CD4-positive, alpha-beta T cell treated with Interleukin-1 beta for 1 hour (primary cell): ENCODE results near the gene NTNG2.
"Not testable (repeated sequence)": the region's sequence is repeated elsewhere in the genome, so short reads cannot be mapped to it uniquely, and the experiment has no call there.

Experiments
- DNase-seq, 2 donors: peaks; one replicate each; pipeline ENCODE4 v3.0.0-alpha.2; 2020 to 2022

NTNG2 gene, protein sequence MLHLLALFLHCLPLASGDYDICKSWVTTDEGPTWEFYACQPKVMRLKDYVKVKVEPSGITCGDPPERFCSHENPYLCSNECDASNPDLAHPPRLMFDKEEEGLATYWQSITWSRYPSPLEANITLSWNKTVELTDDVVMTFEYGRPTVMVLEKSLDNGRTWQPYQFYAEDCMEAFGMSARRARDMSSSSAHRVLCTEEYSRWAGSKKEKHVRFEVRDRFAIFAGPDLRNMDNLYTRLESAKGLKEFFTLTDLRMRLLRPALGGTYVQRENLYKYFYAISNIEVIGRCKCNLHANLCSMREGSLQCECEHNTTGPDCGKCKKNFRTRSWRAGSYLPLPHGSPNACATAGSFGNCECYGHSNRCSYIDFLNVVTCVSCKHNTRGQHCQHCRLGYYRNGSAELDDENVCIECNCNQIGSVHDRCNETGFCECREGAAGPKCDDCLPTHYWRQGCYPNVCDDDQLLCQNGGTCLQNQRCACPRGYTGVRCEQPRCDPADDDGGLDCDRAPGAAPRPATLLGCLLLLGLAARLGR

DNA sequence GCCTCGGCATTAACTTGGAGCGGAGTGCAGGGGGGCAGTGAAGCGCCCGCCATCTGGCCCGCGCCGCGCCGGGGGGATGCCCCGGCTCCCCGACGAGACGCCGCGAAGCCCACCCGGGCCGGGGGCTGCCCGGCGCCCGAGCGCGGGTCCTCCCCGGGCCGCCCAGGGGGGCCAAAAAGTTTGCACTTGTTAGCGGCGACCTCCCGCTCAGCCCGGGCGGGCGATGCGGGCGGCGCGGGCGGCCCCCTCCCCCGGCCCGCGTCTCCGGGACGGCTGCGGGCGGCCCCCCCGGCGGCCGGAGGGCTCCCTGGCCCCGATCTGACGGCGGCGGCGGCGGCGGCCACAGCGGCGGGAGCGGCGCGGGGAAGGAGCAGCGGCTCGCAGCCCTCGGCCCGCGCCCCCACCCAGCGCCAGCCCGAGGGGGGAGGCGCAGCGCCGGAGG, at the start of gene NTNG2:
TSS of gene NTNG2 (plus strand) at position 316 of the 442 bp plus-strand sequence. CDS start 4,774 bp downstream, outside the sequence.
- no peak for DNase-seq

- DNase-seq, result peak; percentile 6 to 7
These were observed 47.7 kb upstream of the NTNG2 start for GRCh38 chr9:132114102-132114707.

DNA sequence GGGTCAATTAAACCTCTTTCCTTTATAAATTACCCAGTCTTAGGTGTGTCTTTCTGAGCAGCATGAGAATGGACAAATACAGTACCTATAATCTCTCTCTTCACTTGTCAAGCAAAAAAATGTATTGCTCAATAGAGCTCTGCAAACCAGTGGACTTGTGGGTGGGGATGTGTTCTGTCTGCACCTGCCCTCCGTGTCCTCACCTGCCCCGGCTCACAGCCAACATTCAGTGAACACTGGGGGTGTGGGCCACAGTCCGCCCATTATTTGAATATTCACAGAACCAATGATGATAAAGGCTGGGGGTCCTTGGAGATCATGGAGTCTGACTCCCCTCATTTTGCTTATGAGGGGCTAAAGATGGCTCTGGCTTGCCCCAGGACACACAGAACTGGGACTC, 45.3 kb upstream of the NTNG2 start:
- no peak for DNase-seq

DNA sequence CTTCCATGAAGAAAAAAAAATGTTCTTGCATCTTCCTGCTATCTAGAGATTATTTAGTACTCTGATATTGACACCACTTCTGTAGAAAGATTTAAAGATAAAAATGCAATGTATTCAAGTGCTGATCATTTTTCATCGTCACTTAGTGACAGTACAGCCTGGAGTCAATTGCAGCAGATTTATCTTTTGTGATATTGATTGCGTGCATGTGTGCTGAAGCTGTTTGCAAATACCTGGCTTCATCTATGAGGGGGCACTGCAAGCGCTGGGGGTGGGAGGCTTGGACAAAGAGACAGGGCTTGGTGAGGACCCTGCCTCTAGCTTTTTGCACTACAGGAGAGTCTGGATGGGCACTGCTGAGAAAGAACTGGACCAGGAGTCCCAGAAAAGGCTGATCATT, 44.2 kb upstream of the NTNG2 start:
- no peak for DNase-seq

GRCh38 chr9:132121021-132121420, 40.8 kb upstream of the NTNG2 start:
- DNase-seq, result no peak

- no peak for DNase-seq
These were observed 37.1 kb upstream of the NTNG2 start for GRCh38 chr9:132124800-132125199.

GRCh38 chr9:132125361-132125760, 36.5 kb upstream of the NTNG2 start:
- no peak for DNase-seq

DNA sequence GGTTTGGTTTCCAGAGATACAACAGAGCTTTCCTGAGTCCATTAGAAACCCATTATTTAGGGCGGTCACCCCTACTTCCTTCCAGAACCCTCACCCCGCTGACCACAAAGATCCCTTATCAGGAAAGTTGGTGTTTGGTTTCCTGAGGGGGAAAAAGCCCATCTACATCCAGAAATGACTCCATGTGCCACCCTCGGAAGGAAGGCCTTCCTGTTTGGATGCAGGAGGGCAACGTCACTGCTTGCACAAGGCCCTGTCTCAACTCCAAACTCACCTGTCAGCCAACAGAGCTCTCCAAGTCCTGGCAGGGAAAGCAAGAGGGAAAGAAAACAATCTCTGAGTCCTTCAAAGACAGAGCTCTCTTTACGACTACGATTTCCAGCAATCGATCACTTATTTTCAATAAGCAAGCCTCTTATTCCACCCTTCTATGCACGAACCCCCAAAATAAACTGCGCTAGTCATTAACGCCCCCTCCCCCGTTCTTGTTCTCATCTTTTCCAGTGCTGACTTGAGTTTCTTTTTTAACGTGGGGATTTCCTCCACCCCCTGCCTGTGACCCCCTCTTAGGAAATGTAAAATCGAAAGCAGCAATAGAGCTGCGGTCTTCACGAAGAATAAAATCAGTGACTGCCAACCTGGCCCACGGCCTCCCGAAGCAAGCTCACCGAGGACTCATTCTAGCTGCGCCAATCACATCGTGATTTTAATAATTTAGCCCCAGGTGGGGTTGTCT, 35.7 kb upstream of the NTNG2 start:
- DNase-seq, result no peak

DNA sequence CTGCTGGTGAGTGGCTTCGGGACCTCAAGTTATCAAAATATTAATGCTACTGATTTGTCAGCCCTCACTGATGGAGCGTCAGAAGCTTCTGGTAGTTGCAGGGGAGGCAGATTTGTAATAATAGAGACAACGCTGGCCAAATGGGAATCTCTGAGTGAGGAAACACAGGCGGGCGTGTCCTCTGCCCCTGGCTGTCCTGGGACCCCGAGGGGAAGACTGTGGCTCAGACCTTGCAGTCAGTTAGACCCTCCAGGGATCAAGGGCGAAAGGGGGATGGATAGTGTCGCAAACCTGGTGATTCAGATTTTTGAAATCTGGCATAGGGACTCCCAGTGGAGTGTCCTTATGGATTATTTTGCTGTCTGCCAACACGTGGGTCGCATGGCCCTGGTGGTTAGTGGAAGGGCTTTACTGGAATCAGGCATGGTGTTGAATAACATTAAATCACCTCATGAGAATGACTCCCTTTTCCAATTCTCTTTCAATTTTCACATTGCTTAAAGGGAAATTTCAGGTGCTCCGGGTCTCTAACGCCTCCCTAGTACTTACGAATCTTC, 35.1 kb upstream of the NTNG2 start:
- no peak for DNase-seq

DNA sequence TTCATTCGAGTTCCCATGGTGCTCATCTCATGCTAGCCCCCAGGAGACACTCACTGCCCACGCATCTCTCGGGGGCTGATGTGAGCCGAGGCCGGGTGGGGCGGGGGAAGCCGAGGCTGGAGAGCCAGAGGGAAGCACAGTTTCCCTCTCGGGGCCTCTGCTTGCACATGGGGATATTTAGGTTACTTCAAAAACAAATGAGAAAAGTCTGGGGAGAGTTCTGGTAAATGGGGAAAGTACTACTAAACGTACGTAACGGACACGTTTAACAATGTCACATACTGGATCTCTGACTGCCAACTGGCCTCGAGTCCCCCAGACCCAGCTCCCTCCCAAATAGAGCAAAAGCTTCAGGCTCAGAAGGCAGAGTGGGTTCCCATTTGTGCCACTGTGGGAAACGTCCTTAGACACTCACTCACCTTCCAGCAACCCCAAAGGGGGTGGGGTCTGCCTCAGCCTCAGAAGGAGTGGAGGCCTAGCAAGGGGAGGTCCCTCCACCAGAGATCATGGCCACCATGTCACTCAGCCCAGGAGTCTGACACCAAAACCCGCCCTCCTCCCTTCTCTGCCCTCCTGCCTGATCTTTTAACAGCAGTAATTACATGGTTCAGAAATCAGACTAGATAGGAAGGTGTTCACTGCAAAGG, 33.8 kb upstream of the NTNG2 start:
- DNase-seq, result no peak

DNA sequence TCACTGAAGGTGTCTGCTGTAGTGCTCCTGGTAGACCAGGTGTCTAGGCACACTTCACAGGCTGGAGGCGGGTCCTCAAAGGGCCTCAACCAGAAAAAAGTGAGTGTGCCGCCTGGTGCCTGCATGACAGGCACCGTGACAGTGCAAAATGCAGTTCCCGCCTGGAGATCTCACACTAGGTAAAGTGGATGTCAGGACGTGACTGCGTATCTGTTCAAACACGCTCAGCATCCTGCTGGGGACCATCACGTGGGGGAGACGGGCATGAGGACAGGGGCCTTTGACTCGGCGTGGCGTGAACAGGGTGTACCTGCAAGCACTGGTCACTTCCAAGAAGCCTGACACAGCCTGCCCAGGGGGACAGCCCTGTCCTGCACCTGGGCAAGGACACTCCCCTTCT, 32.3 kb upstream of the NTNG2 start:
- no peak for DNase-seq

GRCh38 chr9:132134085-132134484, 27.8 kb upstream of the NTNG2 start:
- not testable (repeated sequence) for DNase-seq

GRCh38 chr9:132135456-132135855, 26.4 kb upstream of the NTNG2 start:
- no peak for DNase-seq

DNA sequence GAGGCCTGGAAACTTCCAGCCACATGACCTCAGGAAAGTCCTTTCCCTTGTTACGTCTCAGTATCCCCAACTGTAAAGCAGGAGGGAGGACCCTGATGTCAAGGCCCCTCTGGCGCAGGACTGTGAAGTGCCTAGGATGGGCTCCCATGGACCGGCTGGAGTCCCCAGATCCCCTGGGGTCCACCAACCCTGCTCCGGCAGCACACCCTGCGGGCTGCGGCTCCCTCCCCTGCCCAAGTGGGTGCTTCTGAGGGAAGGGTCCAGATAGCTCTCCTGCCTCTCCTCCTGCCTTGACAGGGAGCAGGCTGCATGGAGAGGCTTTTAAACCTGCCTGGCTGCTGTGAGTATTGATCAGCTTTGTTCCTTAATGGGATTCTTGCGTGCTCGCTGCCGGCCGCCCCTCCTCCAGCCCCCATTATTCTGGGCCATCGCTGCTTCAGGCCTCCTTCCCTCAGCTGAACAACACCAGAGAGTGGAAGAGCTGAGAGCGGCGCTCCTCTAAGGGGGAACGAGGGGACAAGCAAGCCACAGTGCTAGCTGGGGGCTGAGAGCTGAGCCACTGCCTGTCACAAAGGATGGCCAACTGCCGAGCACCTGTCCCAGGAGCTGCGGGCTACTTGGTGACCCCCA, 25.6 kb upstream of the NTNG2 start:
- no peak for DNase-seq

- DNase-seq, result no peak
These were observed 20.4 kb upstream of the NTNG2 start for GRCh38 chr9:132141344-132141947.

GRCh38 chr9:132141948-132142594, 19.8 kb upstream of the NTNG2 start:
- DNase-seq, result no peak

DNA sequence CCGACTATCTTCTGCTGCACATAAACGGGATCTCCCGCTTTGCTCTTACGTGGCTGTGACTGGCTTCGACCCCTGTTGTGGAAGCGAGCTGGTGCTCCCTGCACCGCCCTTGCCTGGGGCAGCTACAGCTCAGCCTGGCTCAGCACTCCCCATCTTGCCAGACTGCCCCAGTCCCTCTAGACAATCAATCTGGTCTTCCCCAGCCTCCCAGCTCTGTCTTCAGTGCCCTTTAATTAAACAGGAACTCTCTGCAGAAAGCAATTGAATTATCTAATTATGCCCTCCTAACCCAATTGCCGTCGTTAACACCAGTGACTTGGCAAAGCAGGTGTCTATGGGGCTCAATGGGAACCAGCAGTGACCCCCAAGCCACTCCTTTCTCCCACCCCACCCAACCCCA, 18.9 kb upstream of the NTNG2 start:
- DNase-seq, result no peak

DNA sequence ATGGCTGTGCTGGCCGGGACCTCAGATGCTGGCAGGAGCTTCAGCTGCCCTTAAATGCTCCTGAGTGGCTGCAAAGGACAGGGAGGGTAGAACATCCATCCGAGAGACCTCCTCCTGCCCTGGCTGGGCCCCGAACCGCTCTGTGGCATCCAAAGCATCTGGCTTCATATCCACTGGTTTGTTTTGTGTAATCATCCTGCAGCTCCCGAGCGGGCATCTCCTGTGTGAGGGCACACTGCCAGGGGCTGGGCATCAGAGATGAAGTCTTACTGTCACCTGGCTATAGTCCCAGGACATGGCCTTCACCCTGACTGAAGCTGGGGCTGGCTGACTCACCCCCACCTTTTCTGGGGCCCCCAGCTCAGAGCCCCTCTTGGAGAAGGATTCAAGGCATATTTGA, 18.5 kb upstream of the NTNG2 start:
- no peak for DNase-seq

GRCh38 chr9:132144708-132145365, 17.0 kb upstream of the NTNG2 start:
- no peak for DNase-seq

- no peak for DNase-seq
These were observed 15.8 kb upstream of the NTNG2 start for GRCh38 chr9:132146039-132146438.

GRCh38 chr9:132146575-132146974, 15.3 kb upstream of the NTNG2 start:
- DNase-seq, result no peak
